B cell (primary cell): ENCODE data around the gene SHC3. TPM values are rescaled to one million over a fixed set of nuclear protein-coding genes. Genes with fewer than 3 reads are reported as not detected.

Source experiments
- ATAC-seq: fragments of 200-7000 bp; cut with Tn5 transposase; one replicate; pipeline ENCODE4 v1.10.0; 2021; ENCODE audit warnings: low read depth, mild to moderate bottlenecking, moderate number of reproducible peaks, moderate library complexity
- CTCF ChIA-PET: fragments of 350-600 bp; sonication (Branson Sonifier 250); formaldehyde crosslinking; loops from one replicate; lab custom pipeline; 2021; ENCODE audit warnings: antibody characterized with exemption, inconsistent platforms; lab: Charles Lee
- POLR2A ChIA-PET: fragments of 350-600 bp; sonication (Branson Sonifier 250); formaldehyde crosslinking; loops from one replicate; lab custom pipeline; 2021; ENCODE audit warnings: antibody characterized with exemption; lab: Charles Lee
- DNase-seq: peaks from one replicate; pipeline ENCODE4 v3.0.0; 2013
- H2AFZ ChIP-seq: 2 replicates; pipeline ENCODE4 v1.6.1; 2012; ENCODE audit warnings: mild to moderate bottlenecking, low read depth, low read length; ENCODE audit not compliant: insufficient read depth, poor library complexity, severe bottlenecking
- H3K27ac ChIP-seq, 2 donors: 1 replicate in 1 of 2; 2 replicates in 1 of 2; pipeline ENCODE4 v1.5.1; 2012 to 2013; ENCODE audit warnings: low read length in 2 of 2, mild to moderate bottlenecking in 2 of 2, moderate library complexity in 1 of 2
- H3K27me3 ChIP-seq, 4 experiments: fragments of 200-600 bp in 1 of 4; sonication (generic) in 1 of 4; replicated peaks in 1 of 4; 1 replicate in 2 of 4; 2 replicates in 2 of 4; pipeline versions ENCODE4 v1.6.1 to v1.7.0; 2013 to 2016; ENCODE audit warnings: low read length in 3 of 4, mild to moderate bottlenecking in 2 of 4, mixed read lengths in 1 of 4, moderate library complexity in 1 of 4; ENCODE audit not compliant: insufficient read depth in 4 of 4, control insufficient read depth in 3 of 4; ENCODE audit errors: control extremely low read depth in 1 of 4
- H3K36me3 ChIP-seq, 2 experiments: replicated peaks in 1 of 2; 1 replicate in 1 of 2; 2 replicates in 1 of 2; pipeline versions ENCODE4 v1.6.1 to v1.7.1; 2013; ENCODE audit warnings: low read length in 1 of 2; ENCODE audit not compliant: insufficient read depth in 2 of 2, control insufficient read depth in 1 of 2; ENCODE audit errors: control extremely low read depth in 1 of 2, extremely low read depth in 1 of 2
- H3K4me1 ChIP-seq, 2 donors: fragments of 200-600 bp in 1 of 2; sonication (generic) in 1 of 2; 1 replicate in 1 of 2; 2 replicates in 1 of 2; pipeline versions ENCODE4 v1.5.1 to v1.6.1; 2013 to 2017; ENCODE audit warnings: low read length in 2 of 2; ENCODE audit not compliant: control insufficient read depth in 2 of 2, insufficient read depth in 2 of 2
- H3K4me2 ChIP-seq: replicated peaks from 2 replicates; pipeline ENCODE3; 2012; ENCODE audit warnings: mild to moderate bottlenecking, low read depth, low read length; ENCODE audit not compliant: poor library complexity, severe bottlenecking
- H3K4me3 ChIP-seq, 5 experiments: fragments of 200-600 bp in 1 of 5; sonication (generic) in 1 of 5; 1 replicate in 3 of 5; 2 replicates in 2 of 5; pipeline versions ENCODE4 v1.5.1 to v1.7.0; 2011 to 2016; ENCODE audit warnings: low read length in 4 of 5, mild to moderate bottlenecking in 4 of 5, low read depth in 2 of 5, control low read depth in 1 of 5, moderate library complexity in 1 of 5; ENCODE audit not compliant: insufficient read depth in 1 of 5; ENCODE audit errors: control extremely low read depth in 1 of 5, extremely low read depth in 1 of 5
- H3K79me2 ChIP-seq: fragments of 200-600 bp; sonication (generic); one replicate; pipeline ENCODE4 v1.6.0; 2016; ENCODE audit warnings: low read length; ENCODE audit not compliant: control insufficient read depth, insufficient read depth
- H3K9ac ChIP-seq: fragments of 200-600 bp; sonication (generic); 2 replicates; pipeline ENCODE4 v1.6.1; 2017; ENCODE audit warnings: mild to moderate bottlenecking, low read length, moderate library complexity
- H3K9me3 ChIP-seq, 3 donors: one replicate each; pipeline versions ENCODE4 v1.6.1 to v1.7.1; 2013; ENCODE audit warnings: low read length in 2 of 3; ENCODE audit not compliant: control insufficient read depth in 2 of 3, insufficient read depth in 1 of 3; ENCODE audit errors: control extremely low read depth in 1 of 3
- H4K20me1 ChIP-seq: 2 replicates; pipeline ENCODE4 v1.6.0; 2012; ENCODE audit warnings: mild to moderate bottlenecking, low read length; ENCODE audit not compliant: insufficient read depth, control insufficient read depth, poor library complexity, severe bottlenecking
- H3K27ac Mint-ChIP-seq: one replicate; pipeline ENCODE4 v1.8.0; 2021; ENCODE audit warnings: mixed read lengths
- H3K27me3 Mint-ChIP-seq: one replicate; pipeline ENCODE4 v1.8.0; 2021; ENCODE audit warnings: mixed read lengths
- H3K4me1 Mint-ChIP-seq: one replicate; pipeline ENCODE4 v1.8.0; 2021; ENCODE audit warnings: mixed read lengths
- H3K4me3 Mint-ChIP-seq: one replicate; pipeline ENCODE4 v1.8.0; 2021; ENCODE audit warnings: mixed read lengths
- H3K9me3 Mint-ChIP-seq: one replicate; pipeline ENCODE4 v1.8.0; 2022; ENCODE audit warnings: mixed read lengths; ENCODE audit not compliant: insufficient read depth
- CTCF ChIP-seq: fragments of 200-600 bp; IDR thresholded peaks from one replicate; pipeline ENCODE4 v1.8.0; 2022; ENCODE audit warnings: antibody characterized with exemption, mild to moderate bottlenecking
- EZH2 ChIP-seq: IDR thresholded peaks from 2 replicates; pipeline ENCODE4 v1.6.1; 2012; ENCODE audit warnings: borderline replicate concordance, low read depth, mild to moderate bottlenecking, moderate library complexity, low read length; ENCODE audit not compliant: insufficient read depth, poor library complexity, severe bottlenecking
- WGBS: methylation state at CpG from one replicate; pipeline ENCODE4 v1.1.5; 2013; ENCODE audit warnings: missing lambda C conversion rate; ENCODE audit not compliant: insufficient coverage; 5-methylcytosine and 5-hydroxymethylcytosine counted together
- intact Hi-C: fragments of 100-400 bp; cut with micrococcal nuclease; formaldehyde crosslinking; loops from one replicate; pipeline ENCODE4 v1.10.0; 2022
- polyA plus RNA-seq: library from polyadenylated mRNA; depleted of rRNA; stranded (reverse); fragments of >200 nt; gene quantifications from 2 replicates; pipeline ENCODE4 v1.2.3, GENCODE V29; 2012
- total RNA-seq, 2 donors: library from RNA; stranded (reverse); fragments of 120-200 nt in 1 of 2; gene quantifications; 1 replicate in 1 of 2; 2 replicates in 1 of 2; pipeline versions ENCODE4 v1.2.3 to v1.2.4, GENCODE V29; 2013 to 2022

Gene SHC3
- total and polyA plus RNA-seq, 2 donors (not counting 1 experiment from before 2014, with no cell fraction given), result 0.03 TPM; not detected in 1

- H3K27ac Mint-ChIP-seq, result no peak overlapping the region
Observed at GRCh38 chr9:89191004-89191403, 12.4 kb upstream of the SHC3 start.

GRCh38 chr9:89189215-89189614, 10.6 kb upstream of the SHC3 start:
- Mint-ChIP-seq H3K4me3 (no peak overlapping the region), H3K27ac (no peak overlapping the region), H3K4me1 (no peaks in the 10 kb centered on the region), H3K27me3 (peaks cover 38% of the 10 kb centered on the region), H3K9me3 (peaks cover 6% of the 10 kb centered on the region)
- ChIA-PET CTCF (no interaction called here), POLR2A (no interaction called here)
- Histone ChIP-seq H3K79me2 (no peaks in the 10 kb centered on the region), H4K20me1 (no peaks in the 10 kb centered on the region), H3K4me3 (no peak overlapping the region), H3K4me2 (no peak overlapping the region), H3K27ac (no peak overlapping the region), H3K36me3 (no peaks in the 10 kb centered on the region), H3K4me1 (no peaks in the 10 kb centered on the region), H3K9ac (no peak overlapping the region), H3K27me3 (peaks cover 0 to 12% (median 4%) of the 10 kb centered on the region in 4 experiments), H3K9me3 (peaks cover 0 to 6% (median 4%) of the 10 kb centered on the region in 3 donors), H2AFZ (no peak overlapping the region)
- intact Hi-C loops, result no loop called here
- 100% methylated on average over 1 of the region's 2 CpGs for WGBS
- ATAC-seq (no peak), DNase-seq (no peak)
- no peak for TF ChIP-seq CTCF
- no peak for TF ChIP-seq EZH2

More at GRCh38 chr9:89191004-89191403, 12.4 kb upstream of the SHC3 start:
- Histone ChIP-seq H3K9ac (no peak overlapping the region), H3K36me3 (no peaks in the 10 kb centered on the region), H4K20me1 (no peaks in the 10 kb centered on the region), H3K27me3 (peaks cover 0 to 4% (median 2%) of the 10 kb centered on the region in 4 experiments), H3K79me2 (no peaks in the 10 kb centered on the region), H3K4me1 (no peaks in the 10 kb centered on the region), H3K27ac (no peak overlapping the region), H2AFZ (no peak overlapping the region), H3K9me3 (peaks cover 0 to 6% (median under 1%) of the 10 kb centered on the region in 3 donors), H3K4me3 (no peak overlapping the region), H3K4me2 (no peak overlapping the region)
- intact Hi-C loops, result no loop called here
- Mint-ChIP-seq H3K27me3 (peaks cover 28% of the 10 kb centered on the region), H3K4me1 (no peaks in the 10 kb centered on the region), H3K9me3 (peaks cover 11% of the 10 kb centered on the region), H3K4me3 (no peak overlapping the region)
- ATAC-seq, result no peak
- no peak for TF ChIP-seq EZH2
- TF ChIP-seq CTCF, result no peak
- CTCF ChIA-PET, result no interaction called here
- DNase-seq, result no peak
- POLR2A ChIA-PET, result no interaction called here
